Measurements from ENCODE around the gene GRB7.
A peak's percentile ranks its signal among the peaks of the same experiment; 100 is the strongest.

Gene GRB7

GRCh38 chr17:39750131-39751015, 12.6 kb downstream of the GRB7 start:
- no peak for FAIRE-seq
- DNase-seq (ENCODE audit: insufficient read length, low spot score): no peak
- TF ChIP-seq TAF1 (IDR thresholded peaks at IDR 0.05; ENCODE audit: low read depth, low read length): no peak
- no peak for TF ChIP-seq PAX5 (IDR thresholded peaks at IDR 0.05; ENCODE audit: insufficient read depth, low read length, severe bottlenecking)
- no peak for TF ChIP-seq SPI1 (IDR thresholded peaks at IDR 0.05; ENCODE audit: low read depth, low read length)
- TF ChIP-seq POLR2AphosphoS5 (IDR thresholded peaks at IDR 0.05; ENCODE audit: low read depth, low read length): no peak
- TF ChIP-seq POLR2A (IDR thresholded peaks at IDR 0.05; ENCODE audit: low read depth, low read length): no peak
- no peak for TF ChIP-seq POU2F2 (IDR thresholded peaks at IDR 0.05; ENCODE audit: low read depth, low read length)

DNA sequence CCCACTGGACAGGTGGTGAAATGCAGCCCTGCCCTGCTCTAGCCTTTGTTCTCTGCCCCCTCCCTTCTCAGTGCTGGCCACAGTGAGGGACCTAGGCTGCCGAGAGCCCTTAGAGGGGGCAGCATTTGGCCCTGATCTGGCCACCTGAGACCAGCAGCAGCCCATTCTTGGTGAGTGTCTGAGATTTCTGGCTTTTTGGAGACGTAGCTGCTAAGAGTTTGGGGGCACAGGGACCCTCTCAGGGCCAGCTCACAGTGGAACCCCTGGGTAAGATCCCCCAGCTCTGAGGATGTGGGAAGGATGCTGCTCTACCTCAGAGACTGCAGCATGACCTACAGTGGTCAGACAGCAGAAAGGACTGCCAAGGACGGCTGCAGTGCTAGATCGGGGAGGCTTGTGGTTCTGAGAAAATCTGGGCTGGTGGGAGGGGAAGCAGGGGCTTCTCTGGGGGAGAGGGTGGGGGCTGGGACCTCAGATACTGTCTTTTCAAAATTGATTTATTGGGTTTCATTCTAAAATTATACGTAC, 13.3 kb downstream of the GRB7 start:
- FAIRE-seq (no peak), DNase-seq (ENCODE audit: insufficient read length, low spot score) (no peak)
- no peak for TF ChIP-seq PAX5 (IDR thresholded peaks at IDR 0.05; ENCODE audit: insufficient read depth, low read length, severe bottlenecking)

GRCh38 chr17:39751637-39752036, 13.9 kb downstream of the GRB7 start:
- no peak for TF ChIP-seq POU2F2 (IDR thresholded peaks at IDR 0.05; ENCODE audit: low read depth, low read length)
- no peak for TF ChIP-seq POLR2A (IDR thresholded peaks at IDR 0.05; ENCODE audit: low read depth, low read length)
- no peak for TF ChIP-seq TAF1 (IDR thresholded peaks at IDR 0.05; ENCODE audit: low read depth, low read length)
- TF ChIP-seq SPI1 (IDR thresholded peaks at IDR 0.05; ENCODE audit: low read depth, low read length): no peak
- TF ChIP-seq POLR2AphosphoS5 (IDR thresholded peaks at IDR 0.05; ENCODE audit: low read depth, low read length): no peak
- TF ChIP-seq PAX5 (IDR thresholded peaks at IDR 0.05; ENCODE audit: insufficient read depth, low read length, severe bottlenecking): no peak
- no peak for FAIRE-seq
- no peak for DNase-seq (ENCODE audit: insufficient read length, low spot score)

DNA sequence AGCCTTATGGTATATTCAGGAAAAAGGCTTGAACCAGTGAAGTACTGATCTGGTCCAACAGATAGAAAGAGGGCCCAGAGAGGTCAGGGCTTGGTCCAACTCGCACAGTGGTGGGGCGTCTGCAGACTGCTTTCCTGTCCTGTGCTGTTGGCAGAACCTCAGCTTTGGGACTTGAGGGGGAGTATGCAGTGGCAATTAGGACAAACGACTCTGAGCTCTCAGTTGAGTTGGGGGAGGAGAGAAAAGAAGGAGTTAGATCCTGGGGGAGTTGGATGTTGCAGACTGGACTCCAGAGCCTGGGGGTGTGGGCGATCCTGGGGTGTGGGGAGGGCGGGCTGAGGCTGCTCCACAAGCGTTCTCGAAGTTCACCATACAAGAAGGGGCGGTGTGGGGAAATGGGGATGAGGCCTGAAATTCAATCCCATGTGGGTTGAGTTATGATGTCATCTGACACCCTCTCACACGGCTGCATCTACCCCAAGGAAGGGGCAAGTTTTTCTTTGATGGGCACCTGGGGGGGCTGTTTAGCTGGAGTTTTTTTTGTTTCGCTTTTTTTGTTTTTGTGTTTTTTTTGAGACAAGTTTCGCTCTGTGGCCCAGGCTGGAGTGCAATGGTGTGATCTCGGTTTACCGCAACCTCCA, 14.6 kb downstream of the GRB7 start:
- FAIRE-seq (no peak), DNase-seq (ENCODE audit: insufficient read length, low spot score) (no peak)
- TF ChIP-seq SPI1 (IDR thresholded peaks at IDR 0.05; ENCODE audit: low read depth, low read length) (no peak), POU2F2 (IDR thresholded peaks at IDR 0.05; ENCODE audit: low read depth, low read length) (no peak), POLR2AphosphoS5 (IDR thresholded peaks at IDR 0.05; ENCODE audit: low read depth, low read length) (no peak), POLR2A (IDR thresholded peaks at IDR 0.05; ENCODE audit: low read depth, low read length) (no peak), PAX5 (IDR thresholded peaks at IDR 0.05; ENCODE audit: insufficient read depth, low read length, severe bottlenecking) (no peak), TAF1 (IDR thresholded peaks at IDR 0.05; ENCODE audit: low read depth, low read length) (no peak)

DNA sequence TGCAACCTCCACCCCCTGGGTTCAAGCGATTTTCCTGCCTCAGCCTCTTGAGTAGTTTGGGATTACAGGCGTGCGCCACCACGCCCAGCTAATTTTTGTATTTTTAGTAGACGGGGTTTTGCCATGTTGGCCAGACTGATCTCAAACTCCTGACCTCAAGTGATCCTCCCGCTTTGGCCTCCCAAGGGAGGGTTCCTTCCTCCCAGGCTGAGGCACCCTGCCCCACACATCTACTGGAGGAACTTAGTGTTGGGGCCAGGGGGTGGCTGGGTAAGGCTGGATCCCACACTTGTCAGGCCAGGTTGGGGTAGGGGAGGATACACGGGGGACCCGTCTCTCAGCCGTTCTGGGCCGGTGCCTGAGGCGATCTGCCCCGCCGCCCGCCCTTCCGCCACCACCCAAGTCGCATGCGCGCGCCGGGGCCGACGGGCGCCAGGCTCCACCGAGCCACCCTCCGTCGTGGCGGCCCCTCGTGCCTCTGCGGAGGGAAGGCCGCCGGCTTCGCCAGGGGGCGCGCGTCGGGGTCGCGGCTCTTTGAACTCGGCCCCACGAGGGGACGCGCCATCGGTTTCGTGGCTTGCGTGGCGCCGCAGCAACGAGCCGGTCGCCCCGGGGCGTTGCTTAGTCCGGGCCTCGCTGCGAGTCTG, 15.9 kb downstream of the GRB7 start:
- TF ChIP-seq POLR2A (IDR thresholded peaks at IDR 0.05; ENCODE audit: low read depth, low read length): peak; percentile 39; the same call in 1 of the 2 replicates
- no peak for TF ChIP-seq POLR2AphosphoS5 (IDR thresholded peaks at IDR 0.05; ENCODE audit: low read depth, low read length)
- DNase-seq (ENCODE audit: insufficient read length, low spot score) (peak; percentile 73), FAIRE-seq (no peak)

DNA sequence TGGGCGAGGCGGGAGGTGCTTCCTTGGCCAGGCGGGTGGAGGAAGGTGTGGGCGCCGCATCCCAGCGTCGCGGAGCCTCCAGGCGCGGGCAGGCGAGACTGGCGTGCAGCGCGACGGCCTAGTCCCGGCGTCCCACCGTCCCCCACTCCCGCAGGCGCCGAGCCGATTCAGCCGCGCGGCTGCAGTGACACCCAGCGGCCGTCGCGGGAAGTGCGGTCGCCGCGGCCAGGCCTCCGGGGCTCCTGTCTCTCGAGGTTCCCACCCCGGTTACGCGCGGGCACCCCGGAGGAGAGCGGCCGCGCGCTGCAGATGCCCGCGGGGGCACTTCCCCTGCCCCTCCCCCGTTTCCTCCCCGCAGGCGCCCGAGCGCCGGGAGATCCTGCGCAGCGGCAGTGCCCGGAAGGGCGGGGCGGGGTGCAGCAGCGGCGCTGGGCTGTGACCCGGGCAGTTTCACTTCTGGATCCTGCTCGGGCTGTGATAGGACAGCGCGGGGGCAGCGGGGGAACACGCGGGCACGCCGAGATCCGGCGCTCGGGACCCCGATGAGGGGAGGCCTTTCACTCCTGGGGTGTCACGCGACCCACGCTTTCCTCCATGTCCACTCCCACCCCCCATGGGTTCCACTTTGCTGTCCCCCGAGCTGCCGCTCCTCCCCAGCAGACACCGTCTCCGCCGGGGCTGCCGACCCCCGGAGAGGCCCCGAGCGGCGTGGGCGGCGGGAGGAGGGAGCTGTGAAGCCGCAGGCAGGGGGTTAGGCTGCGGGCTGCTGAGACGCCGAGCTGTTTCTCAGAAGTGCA, 16.6 kb downstream of the GRB7 start:
- peak; percentile 97 for FAIRE-seq
- peak; percentile 97 for DNase-seq (ENCODE audit: insufficient read length, low spot score)
- TF ChIP-seq POLR2AphosphoS5 (IDR thresholded peaks at IDR 0.05; ENCODE audit: low read depth, low read length): 0 out of 2 replicates have a peak, but pooled peaks have one; percentile 14
- no peak for TF ChIP-seq TAF1 (IDR thresholded peaks at IDR 0.05; ENCODE audit: low read depth, low read length)
- TF ChIP-seq POLR2A (IDR thresholded peaks at IDR 0.05; ENCODE audit: low read depth, low read length): no peak; the same call in 1 of the 2 replicates
- TF ChIP-seq SPI1 (IDR thresholded peaks at IDR 0.05; ENCODE audit: low read depth, low read length): peak; percentile 81
- TF ChIP-seq POU2F2 (IDR thresholded peaks at IDR 0.05; ENCODE audit: low read depth, low read length): peak; percentile 31; the same call in 1 of the 2 replicates
- peak; percentile 76 for TF ChIP-seq PAX5 (IDR thresholded peaks at IDR 0.05; ENCODE audit: insufficient read depth, low read length, severe bottlenecking)

DNA sequence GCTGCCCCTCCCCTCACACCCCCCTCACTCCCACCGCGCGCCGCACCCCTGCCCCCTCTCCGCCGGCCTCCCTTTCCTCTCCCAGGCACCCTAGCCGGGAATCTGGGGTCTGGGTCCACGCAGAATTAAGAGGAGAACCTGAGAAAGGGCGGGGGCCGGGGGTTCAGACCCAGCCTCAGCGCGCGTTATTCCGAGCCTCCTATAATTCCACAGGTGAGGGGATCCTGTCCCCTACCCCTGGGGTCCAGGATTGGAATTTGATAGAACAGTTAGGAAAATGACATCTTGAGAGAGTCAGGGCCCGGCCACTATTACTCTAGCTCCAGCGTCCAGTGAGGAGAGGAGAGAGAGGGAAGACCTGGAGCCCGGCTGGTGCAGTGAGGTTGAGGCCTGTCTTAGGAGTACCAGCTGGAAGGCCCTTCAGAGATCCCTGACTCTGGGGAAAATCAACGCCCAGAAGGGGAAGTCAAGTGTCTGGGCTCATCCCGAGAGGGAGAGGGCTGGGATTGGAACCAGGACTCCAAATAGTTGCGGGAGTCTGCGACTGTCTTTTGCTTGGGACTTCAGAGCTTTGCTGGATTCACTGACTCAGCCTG, 17.3 kb downstream of the GRB7 start:
- FAIRE-seq (peak; percentile 13), DNase-seq (ENCODE audit: insufficient read length, low spot score) (no peak)

GRCh38 chr17:39755554-39756379, 18.0 kb downstream of the GRB7 start:
- TF ChIP-seq PAX5 (IDR thresholded peaks at IDR 0.05; ENCODE audit: insufficient read depth, low read length, severe bottlenecking): no peak
- TF ChIP-seq POLR2A (IDR thresholded peaks at IDR 0.05; ENCODE audit: low read depth, low read length): peak; percentile 53
- no peak for TF ChIP-seq TAF1 (IDR thresholded peaks at IDR 0.05; ENCODE audit: low read depth, low read length)
- TF ChIP-seq POU2F2 (IDR thresholded peaks at IDR 0.05; ENCODE audit: low read depth, low read length): peak; percentile 90
- peak; percentile 53 for TF ChIP-seq POLR2AphosphoS5 (IDR thresholded peaks at IDR 0.05; ENCODE audit: low read depth, low read length)
- no peak for TF ChIP-seq SPI1 (IDR thresholded peaks at IDR 0.05; ENCODE audit: low read depth, low read length)
- DNase-seq (ENCODE audit: insufficient read length, low spot score) (no peak), FAIRE-seq (peak; percentile 95)

More for the DNA sequence above, 17.3 kb downstream of the GRB7 start:
- TF ChIP-seq SPI1 (IDR thresholded peaks at IDR 0.05; ENCODE audit: low read depth, low read length): no peak

All from GM12891 (cell line).